Subcutaneous preadipocyte (primary cell): ENCODE measurements around the gene SLC35B1. TPM values are rescaled to one million over a fixed set of nuclear protein-coding genes. Genes with fewer than 3 reads are reported as not detected.

Experiments
- total RNA-seq: library from RNA; depleted of rRNA; stranded (reverse); fragments of >200 nt; gene quantifications from 2 replicates; pipeline ENCODE4 v1.2.3, GENCODE V29; 2012

The SLC35B1 gene
- 48.5 and 54.5 TPM in 2 replicates for total RNA-seq

GRCh38 chr17:49707608-49708514 lies at the start of gene SLC35B1:
Gene SLC35B1 (minus strand): TSS chr17:49707964. CDS start chr17:49707833, 131 bp downstream.

GRCh38 chr17:49677933-49678847 lies 29.6 kb downstream of the SLC35B1 start, which contains the start of gene SPOP:
Gene SPOP (minus strand): TSS chr17:49678097. CDS start chr17:49622810, 55,287 bp downstream.

Other genes starting within 250 kb of the SLC35B1 start
- gene NGFR, start 212.7 kb downstream of the SLC35B1 start, total RNA-seq: 0.20 TPM in 1 of 2 replicates, not detected in the other
- gene NXPH3, start 132.1 kb downstream of the SLC35B1 start, total RNA-seq: under 0.01 TPM in 1 of 2 replicates, not detected in the other
- gene SPOP, start 29.9 kb downstream of the SLC35B1 start, total RNA-seq: 36.7 and 52.6 TPM in 2 replicates
- gene FAM117A, start 56.2 kb upstream of the SLC35B1 start, total RNA-seq: 3.5 and 3.7 TPM in 2 replicates
- gene KAT7, start 80.7 kb upstream of the SLC35B1 start, total RNA-seq: 36.4 and 41.8 TPM in 2 replicates
- not detected in 2 replicates for gene TAC4, start 140.1 kb upstream of the SLC35B1 start, total RNA-seq